Measurements from ENCODE around the gene HP1BP3.
"Not testable (repeated sequence)": the region's sequence is repeated elsewhere in the genome, so short reads cannot be mapped to it uniquely, and the experiment has no call there.

Gene HP1BP3

DNA sequence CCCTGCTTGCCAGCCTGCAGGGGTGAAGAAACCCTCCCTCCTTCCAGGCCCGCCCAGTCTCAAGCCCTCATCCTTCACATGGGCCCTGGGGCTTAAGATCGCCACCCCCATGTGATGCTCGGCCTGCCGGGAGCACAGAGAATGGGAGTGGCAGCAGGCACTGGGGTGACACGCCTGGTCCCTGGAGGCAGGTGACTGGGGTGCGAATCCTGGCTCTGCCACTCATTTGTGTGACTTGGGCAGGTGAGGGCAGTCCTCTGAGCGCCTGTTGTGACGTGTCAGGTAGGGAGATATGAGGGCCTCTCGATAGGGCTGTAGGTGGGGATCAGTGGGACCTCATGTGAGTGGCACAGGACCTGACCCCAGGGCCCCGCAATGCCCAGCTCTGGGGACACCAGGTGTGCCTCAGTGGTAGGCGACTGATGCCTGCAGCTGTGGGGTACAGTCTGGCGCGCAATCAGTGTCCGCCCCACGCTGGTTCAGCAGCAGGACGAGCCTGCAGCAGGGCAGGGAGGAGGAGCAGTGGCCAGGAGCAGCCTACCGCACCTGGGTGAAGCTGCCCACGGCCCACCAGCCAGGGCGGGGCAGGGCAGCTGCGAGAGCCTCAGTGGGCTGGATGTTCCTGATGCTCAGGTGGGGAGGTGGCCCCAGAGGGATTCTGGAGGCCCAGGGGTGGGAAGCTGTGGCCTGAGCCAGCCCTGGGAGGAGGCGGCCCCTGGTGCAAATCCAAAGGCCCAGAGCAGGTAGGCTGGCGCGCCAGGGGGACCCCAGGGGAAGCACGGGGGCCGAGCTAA lies 60.8 kb downstream of the HP1BP3 start:
- no peak for DNase-seq

DNA sequence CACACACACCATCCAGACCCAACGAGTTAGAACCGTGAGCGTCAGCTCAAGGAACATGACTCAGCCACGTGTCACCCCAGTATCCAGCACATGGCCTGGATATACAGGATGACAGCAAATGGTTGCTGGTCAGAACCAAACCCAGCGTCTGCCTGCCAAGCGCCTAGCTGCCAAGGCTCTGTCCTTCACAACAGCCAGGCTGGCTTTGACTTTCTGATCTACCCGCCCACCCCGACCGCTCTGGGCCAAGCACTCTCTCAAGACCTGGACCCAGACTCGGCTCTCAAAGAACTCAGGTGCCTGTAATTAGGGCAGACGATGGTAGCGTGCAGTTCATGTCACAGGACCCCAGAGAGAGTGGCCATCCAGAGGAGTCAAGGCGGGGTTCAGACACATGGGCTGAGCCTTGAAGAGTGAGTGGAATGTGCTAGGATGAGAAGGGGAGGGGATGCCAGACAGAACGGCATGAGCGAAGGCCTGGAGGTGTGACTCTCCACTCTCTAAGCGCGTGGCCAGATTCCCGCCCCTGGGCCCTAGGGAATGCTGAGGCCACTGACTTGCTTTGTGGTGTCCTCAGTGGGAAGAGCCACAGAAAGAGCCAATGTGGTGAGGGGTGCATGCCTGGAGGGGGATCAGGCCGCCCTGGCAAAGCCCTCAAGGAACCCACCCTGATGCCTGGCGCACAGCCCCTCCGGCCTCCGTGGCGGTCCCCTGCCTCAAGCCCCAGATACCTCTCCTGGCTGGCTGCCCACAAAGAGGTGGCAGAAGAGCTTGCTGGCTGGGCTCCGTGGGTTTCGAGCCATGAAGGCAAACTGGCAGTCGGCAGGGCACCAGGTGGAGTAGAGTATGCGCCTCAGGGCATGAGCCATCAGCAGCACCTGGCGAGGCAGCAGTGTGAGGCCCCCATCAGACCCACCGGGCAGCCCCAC lies 61.7 kb downstream of the HP1BP3 start:
- no peak for DNase-seq

DNA sequence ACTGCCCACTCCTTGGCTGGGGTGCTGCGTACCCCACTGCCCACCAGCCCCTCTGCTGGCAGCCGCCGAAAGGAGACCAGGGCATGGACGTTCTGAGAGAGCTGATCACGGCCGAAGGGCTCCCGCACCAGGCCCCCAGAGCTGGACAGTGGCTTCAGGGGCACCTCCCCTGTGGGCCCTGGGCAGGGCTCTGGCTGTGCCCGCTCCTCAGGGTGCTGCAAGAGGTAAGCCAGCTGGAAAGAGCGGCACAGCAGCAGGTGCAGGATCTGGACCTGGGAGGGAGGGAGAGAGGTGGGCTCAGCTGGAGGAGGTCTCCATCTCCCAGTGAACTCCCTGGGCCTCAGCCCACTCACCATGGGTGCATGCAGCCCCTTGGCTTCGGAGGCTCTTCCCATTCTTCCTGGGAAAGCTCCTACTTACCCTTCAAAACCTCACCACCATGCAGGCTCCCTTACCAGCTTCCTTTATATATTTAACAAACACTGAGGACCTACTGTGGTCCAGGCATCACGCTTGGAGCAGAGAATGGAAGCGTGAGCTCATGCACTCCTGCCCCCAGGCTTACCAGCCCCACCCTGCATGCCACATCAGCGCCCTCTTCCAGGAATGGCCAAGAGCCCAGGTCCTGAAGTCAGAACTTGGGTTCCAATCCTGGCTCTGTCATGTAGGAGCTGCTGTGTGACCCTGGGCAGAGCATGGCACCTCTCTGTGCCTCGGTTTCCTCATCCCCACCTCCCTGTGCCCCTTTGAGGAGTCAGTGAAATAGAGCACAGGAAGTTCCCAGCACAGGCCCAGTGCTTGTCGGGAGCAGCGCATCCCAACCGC lies 62.5 kb downstream of the HP1BP3 start:
- DNase-seq, result no peak

- DNase-seq, result no peak
Measured at GRCh38 chr1:20723537-20724363, 63.4 kb downstream of the HP1BP3 start.

GRCh38 chr1:20723159-20723536 lies 64.0 kb downstream of the HP1BP3 start:
- DNase-seq, result no peak

DNA sequence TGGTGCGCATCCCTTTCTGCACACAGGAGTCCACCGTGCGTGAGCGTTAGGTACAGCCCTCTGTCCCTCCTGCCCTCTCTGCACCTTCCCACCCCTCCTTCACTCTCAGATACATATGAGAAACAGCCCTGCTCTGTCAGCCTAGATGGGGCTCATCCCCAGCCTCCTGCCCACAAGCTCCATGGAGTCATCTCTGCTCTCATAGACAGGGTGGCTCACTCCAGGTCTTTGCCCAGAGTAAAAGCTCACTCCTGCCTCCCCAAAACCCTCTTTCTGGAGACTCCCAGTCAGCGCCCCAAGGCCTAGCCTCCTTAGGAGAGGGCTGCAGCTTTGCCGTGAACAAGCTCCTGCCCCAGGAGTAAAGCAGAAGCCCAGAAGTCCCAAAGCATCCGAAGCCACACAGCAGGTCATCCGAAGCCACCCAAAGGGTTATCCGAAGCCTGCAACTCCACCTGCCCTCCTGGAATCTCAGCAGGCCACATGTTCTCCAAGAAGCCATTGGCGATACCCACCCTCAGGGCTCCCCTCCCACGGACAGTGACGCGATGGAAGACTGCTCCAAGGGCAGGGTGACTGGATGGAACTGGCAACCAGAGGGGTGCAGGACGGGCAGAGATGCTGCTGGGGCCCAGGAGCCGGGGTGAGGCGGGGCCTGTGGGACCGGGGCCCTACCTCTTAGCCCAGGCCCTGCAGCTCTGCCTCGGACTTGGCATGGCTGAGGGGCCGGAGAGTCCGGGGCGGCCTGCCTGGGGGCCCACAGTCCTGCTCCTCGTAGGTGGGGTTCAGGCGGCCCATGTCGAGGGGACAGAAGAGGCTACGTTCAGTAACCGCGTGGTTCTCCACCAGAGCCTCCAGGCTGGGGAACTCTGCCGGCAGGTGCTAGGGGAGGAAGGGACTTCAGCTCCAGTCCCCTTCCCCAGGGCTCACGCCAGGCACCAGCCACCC lies 65.7 kb downstream of the HP1BP3 start:
- no peak for DNase-seq

- no peak for DNase-seq
Measured at GRCh38 chr1:20720631-20721091, 66.4 kb downstream of the HP1BP3 start.

DNA sequence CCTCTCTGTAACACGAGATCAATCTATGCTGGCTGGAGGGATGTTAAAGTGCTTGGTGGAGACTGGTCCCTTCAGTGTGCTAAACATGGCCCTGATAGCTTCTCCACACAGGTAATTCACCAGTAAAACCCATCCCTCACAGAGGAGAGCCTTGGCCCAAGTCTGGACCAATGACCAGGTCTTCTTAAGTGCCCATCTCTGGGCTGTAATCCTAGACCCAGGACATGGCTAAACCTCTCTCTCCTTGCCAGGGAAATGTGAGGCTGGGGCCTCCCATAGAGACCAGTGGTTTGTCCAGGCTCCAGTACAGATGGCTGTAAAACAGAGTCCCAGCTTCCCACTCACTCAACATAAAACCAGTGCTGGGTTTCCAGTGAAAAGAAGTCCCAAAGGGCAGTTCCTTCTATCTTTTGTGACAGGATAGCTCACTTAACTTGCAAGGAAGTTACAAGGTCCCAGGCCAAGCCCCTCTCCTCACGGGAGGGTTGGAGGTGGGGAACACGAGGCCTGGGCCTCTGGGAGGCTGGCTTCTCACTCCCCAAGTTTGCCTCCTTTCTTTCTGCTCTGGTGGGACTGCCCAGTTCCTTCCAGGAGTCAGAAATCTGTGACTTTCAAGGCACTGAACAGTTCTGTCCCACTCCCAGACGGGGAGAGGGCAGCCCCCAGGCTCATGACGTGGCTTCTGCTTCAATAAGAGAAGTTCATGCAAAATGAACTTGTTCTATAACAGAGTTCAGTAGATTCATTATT lies 67.1 kb downstream of the HP1BP3 start:
- DNase-seq, result no peak

- DNase-seq, result no peak
Measured at GRCh38 chr1:20719261-20719660, 67.8 kb downstream of the HP1BP3 start.

DNA sequence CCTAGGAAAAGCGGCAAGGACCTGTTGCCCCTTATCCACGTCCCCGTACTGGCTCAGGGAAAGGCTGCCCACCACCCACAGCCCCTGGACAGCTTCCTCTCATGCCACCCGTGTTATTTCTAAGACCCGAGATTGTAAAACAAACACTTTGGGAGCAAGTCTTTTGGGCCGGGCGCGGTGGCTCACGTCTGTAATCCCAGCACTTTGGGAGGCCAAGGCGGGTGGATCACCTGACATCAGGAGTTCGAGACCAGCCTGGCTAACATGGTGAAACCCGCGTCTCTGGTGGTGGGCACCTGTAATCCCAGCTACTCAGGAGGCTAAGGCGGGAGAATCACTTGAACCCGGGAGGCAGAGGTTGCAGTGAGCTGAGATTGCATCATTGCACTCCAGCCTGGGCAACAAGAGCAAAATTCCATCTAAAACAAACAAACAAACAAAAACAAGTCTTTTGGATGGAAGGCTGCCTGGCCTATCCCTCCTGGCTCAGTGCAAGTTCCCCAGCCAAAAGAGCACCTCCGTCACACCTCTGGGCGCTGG lies 68.7 kb downstream of the HP1BP3 start:
- DNase-seq, result not testable (repeated sequence)

GRCh38 chr1:20717452-20718342 lies 69.4 kb downstream of the HP1BP3 start, which contains the start of gene KIF17:
Gene KIF17 (minus strand): TSS chr1:20718007. CDS start chr1:20717706, 301 bp downstream.
- DNase-seq, result peak; percentile 32

GRCh38 chr1:20716232-20716631 lies 70.9 kb downstream of the HP1BP3 start:
- no peak for DNase-seq

- DNase-seq, result no peak
Measured at GRCh38 chr1:20715406-20715805, 71.7 kb downstream of the HP1BP3 start.

- no peak for DNase-seq
Measured at GRCh38 chr1:20713440-20713839, 73.7 kb downstream of the HP1BP3 start.

DNA sequence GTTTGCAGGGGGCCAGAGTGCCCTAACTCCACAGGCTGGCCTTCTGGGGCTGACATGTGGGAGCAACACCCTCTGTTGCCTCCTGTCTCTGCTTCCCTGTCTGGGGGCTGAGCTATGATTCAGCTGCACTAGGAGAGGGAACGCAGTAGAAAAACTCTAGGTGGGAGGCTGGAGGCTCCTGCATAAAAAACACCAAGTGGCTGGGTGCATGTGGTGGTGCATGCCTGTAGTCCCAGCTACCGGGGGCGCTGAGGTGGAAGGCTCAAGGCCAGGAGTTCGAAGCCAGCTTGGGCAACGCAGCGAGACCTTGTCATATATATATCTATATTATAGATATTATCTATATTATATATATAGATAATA lies 74.9 kb downstream of the HP1BP3 start:
- DNase-seq, result no peak

DNA sequence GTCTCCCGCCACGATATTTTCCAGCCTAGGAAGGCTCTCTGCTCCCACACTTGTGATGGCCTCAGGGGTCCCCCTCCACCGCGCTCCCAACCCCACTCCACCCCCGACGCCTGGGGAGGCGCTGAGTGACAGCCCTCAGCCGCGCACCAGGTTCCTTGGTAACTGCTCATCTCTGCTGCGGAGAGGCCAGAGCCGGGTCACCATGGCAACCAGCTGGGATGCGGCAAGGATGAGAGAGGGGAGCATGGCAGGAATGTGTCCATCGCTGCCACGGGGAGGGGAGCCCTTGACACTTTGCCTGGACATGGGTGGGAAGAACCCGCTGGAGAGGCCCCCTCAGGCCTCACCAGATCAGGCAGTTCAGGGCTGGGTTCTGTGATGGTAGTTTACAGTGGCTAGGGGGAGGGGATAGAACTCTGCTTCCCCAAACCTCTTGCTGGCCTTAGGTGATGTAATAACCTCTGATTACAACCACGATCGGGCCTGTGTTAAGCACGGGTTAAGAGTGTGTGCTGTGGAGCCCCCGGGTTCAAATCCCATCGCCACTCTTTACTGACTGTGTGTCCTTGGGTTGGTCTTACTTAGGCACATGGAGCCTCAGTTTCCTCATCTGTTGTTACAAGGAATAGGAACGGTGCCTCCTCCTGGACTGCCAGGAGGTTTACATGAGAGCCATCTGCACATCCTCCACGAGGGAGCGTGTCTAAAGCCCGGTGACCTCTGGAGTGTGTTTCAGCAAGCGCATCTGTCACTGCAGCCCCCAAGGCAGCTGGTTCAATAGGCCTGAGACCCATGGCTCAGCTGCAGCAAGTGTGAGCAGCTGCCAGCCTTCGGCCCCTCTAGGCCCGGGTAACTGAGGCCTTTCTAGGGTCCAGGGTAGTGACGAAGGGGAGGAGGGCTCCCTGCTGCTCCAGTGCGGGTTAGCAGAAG lies 75.6 kb downstream of the HP1BP3 start:
- no peak for DNase-seq

- no peak for DNase-seq
Measured at GRCh38 chr1:20710469-20711284, 76.4 kb downstream of the HP1BP3 start.

Measured in NCI-H774 (cell line).